IMR-90 (cell line): ENCODE measurements around the gene CASTOR2.
"Not testable (repeated sequence)": the region's sequence is repeated elsewhere in the genome, so short reads cannot be mapped to it uniquely, and the experiment has no call there.

Experiments used
- CEBPB ChIP-seq: IDR thresholded peaks from 2 replicates; pipeline ENCODE4 v1.6.1; 2012; ENCODE audit warnings: low read depth, low read length, improper control_type of control experiment
- CHD1 ChIP-seq: IDR thresholded peaks from 2 replicates; pipeline ENCODE4 v1.6.1; 2012; ENCODE audit warnings: low read depth, low read length, improper control_type of control experiment
- MAFK ChIP-seq: IDR thresholded peaks from 2 replicates; pipeline ENCODE4 v1.6.1; 2012; ENCODE audit warnings: low read depth, low read length, improper control_type of control experiment
- MAZ ChIP-seq: IDR thresholded peaks from 2 replicates; pipeline ENCODE4 v1.6.1; 2012; ENCODE audit warnings: low read depth, mild to moderate bottlenecking, low read length, improper control_type of control experiment, moderate library complexity, borderline replicate concordance
- MXI1 ChIP-seq: IDR thresholded peaks from 2 replicates; pipeline ENCODE4 v1.6.1; 2012; ENCODE audit warnings: low read depth, mild to moderate bottlenecking, low read length, moderate library complexity, borderline replicate concordance
- POLR2A ChIP-seq: IDR thresholded peaks from 2 replicates; pipeline ENCODE4 v1.6.1; 2012; ENCODE audit warnings: mild to moderate bottlenecking, low read depth, low read length
- RAD21 ChIP-seq: IDR thresholded peaks from 2 replicates; pipeline ENCODE4 v1.6.1; 2012; ENCODE audit warnings: low read length, improper control_type of control experiment
- RFX5 ChIP-seq: IDR thresholded peaks from 2 replicates; pipeline ENCODE4 v1.8.0; 2012; ENCODE audit warnings: low read depth, mild to moderate bottlenecking, low read length, moderate library complexity
- TF ChIP-seq, protein P1 (sequence below): conservative IDR thresholded peaks from 2 replicates; pipeline ENCODE4 v1.5.1; 2012; ENCODE audit warnings: mild to moderate bottlenecking, low read depth, low read length, improper control_type of control experiment
- TF ChIP-seq, protein P2 (sequence below): fragments of 150-350 bp; IDR thresholded peaks from 2 replicates; pipeline ENCODE4 v1.6.1; 2017; ENCODE audit warnings: mild to moderate bottlenecking, antibody characterized with exemption, low read length, low read depth

DNA sequence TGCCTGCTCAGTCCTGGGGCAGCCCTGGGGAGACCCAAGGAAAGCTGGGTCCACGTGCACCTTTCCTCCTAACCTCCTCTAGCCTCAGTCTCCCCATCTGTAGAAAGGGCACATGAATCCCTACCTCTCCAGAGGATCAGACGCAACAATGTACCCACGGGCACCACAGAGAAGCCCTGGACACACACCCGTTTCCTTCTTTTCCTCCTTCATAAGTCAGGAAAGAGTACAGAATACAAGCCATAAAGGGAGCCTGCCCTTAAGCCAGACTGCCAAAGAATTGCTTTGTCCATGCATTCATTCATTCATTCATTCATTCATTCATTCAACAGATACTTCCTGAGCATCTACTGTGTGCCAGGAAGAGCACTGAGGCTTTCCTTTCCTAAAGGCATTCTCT is 20.6 kb upstream of the CASTOR2 start:
- TF ChIP-seq, protein P1, sequence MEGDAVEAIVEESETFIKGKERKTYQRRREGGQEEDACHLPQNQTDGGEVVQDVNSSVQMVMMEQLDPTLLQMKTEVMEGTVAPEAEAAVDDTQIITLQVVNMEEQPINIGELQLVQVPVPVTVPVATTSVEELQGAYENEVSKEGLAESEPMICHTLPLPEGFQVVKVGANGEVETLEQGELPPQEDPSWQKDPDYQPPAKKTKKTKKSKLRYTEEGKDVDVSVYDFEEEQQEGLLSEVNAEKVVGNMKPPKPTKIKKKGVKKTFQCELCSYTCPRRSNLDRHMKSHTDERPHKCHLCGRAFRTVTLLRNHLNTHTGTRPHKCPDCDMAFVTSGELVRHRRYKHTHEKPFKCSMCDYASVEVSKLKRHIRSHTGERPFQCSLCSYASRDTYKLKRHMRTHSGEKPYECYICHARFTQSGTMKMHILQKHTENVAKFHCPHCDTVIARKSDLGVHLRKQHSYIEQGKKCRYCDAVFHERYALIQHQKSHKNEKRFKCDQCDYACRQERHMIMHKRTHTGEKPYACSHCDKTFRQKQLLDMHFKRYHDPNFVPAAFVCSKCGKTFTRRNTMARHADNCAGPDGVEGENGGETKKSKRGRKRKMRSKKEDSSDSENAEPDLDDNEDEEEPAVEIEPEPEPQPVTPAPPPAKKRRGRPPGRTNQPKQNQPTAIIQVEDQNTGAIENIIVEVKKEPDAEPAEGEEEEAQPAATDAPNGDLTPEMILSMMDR, result not testable (repeated sequence)
- not testable (repeated sequence) for TF ChIP-seq CEBPB, POLR2A, RAD21, MXI1, MAFK, MAZ, RFX5, CHD1
- TF ChIP-seq, protein P2, sequence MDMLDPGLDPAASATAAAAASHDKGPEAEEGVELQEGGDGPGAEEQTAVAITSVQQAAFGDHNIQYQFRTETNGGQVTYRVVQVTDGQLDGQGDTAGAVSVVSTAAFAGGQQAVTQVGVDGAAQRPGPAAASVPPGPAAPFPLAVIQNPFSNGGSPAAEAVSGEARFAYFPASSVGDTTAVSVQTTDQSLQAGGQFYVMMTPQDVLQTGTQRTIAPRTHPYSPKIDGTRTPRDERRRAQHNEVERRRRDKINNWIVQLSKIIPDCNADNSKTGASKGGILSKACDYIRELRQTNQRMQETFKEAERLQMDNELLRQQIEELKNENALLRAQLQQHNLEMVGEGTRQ, result not testable (repeated sequence)
